Measurements from ENCODE around the gene BBX. TPM values are rescaled to one million over a fixed set of nuclear protein-coding genes. Genes with fewer than 3 reads are reported as not detected.
A peak's percentile ranks its signal among the peaks of the same experiment; 100 is the strongest.
"Not testable (repeated sequence)": the region's sequence is repeated elsewhere in the genome, so short reads cannot be mapped to it uniquely, and the experiment has no call there.

The BBX gene
- polyA plus RNA-seq, 1 experiment: 46.1 TPM

DNA sequence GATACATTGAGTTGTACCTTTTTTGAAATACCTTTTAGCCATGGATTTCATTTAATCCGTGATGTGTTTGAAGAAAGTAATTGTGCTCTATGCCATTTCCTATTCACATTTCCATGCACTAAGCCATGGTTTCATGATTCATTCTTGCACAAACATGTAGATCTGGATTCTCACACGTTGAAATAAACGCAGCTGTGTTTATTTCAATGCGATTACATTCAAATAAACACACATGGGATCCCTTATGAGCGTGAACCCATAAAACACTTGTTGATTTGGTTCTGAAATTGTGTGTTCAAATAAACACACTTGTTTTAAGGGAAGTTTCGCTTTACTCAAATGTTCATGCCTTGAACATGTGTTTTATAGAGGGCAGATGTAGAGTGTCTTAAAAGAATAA lies 39.2 kb downstream of the BBX start:
- TF ChIP-seq, protein P1, sequence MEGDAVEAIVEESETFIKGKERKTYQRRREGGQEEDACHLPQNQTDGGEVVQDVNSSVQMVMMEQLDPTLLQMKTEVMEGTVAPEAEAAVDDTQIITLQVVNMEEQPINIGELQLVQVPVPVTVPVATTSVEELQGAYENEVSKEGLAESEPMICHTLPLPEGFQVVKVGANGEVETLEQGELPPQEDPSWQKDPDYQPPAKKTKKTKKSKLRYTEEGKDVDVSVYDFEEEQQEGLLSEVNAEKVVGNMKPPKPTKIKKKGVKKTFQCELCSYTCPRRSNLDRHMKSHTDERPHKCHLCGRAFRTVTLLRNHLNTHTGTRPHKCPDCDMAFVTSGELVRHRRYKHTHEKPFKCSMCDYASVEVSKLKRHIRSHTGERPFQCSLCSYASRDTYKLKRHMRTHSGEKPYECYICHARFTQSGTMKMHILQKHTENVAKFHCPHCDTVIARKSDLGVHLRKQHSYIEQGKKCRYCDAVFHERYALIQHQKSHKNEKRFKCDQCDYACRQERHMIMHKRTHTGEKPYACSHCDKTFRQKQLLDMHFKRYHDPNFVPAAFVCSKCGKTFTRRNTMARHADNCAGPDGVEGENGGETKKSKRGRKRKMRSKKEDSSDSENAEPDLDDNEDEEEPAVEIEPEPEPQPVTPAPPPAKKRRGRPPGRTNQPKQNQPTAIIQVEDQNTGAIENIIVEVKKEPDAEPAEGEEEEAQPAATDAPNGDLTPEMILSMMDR (IDR thresholded peaks at IDR 0.05; ENCODE audit: low read depth, low read length): no peak
- peak; percentile 63 for DNase-seq (ENCODE audit: low read depth, low spot score)
- no peaks in the 10 kb centered on the region for H3K27me3 ChIP-seq (ENCODE audit: control insufficient read depth, insufficient read depth, low read length)
- CTCF ChIA-PET: interaction anchor here (1.3 kb wide), 1 partner anchor 290 kb away, joined by 3 read pairs; no protein-coding TSS in a partner anchor
- no peak overlapping the region for H3K27ac ChIP-seq (ENCODE audit: low read depth, low read length)
- POLR2A ChIA-PET: no interaction called here
- H3K4me3 ChIP-seq (ENCODE audit: low read depth, low read length): no peak overlapping the region
- no peaks in the 10 kb centered on the region for H3K9me3 ChIP-seq (ENCODE audit: control insufficient read depth, insufficient read depth, low read length)

DNA sequence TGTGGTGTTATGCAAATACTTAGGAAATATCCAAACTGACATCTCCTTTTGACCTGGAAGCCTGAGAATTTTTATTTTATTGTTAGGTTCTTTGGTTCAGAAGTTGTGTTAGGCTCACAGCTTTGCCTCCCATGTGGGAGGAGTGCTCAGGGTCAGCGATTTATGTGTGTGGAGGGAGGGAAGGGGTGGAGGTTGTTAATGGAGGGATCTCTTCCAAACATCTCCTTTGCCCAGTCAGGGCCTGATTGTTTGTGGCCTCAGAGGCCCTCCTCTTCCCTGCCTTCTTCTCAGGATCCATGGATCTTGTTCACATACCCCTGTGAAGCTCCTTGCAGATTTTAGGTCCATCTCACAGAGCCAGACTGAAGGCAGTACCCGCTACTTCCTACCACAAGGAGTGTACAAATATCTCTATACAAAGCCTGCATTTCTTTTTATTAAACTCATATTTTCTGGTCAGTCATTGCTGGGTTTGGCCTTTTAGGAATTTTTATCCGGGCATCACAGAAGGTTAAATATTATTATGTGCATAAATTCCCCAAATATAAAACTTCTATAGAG lies 40.3 kb downstream of the BBX start:
- DNase-seq (ENCODE audit: low read depth, low spot score): no peak
- no peaks in the 10 kb centered on the region for H3K9me3 ChIP-seq (ENCODE audit: control insufficient read depth, insufficient read depth, low read length)
- H3K27me3 ChIP-seq (ENCODE audit: control insufficient read depth, insufficient read depth, low read length): no peaks in the 10 kb centered on the region
- no peak overlapping the region for H3K27ac ChIP-seq (ENCODE audit: low read depth, low read length)
- H3K4me3 ChIP-seq (ENCODE audit: low read depth, low read length): no peak overlapping the region
- ChIA-PET POLR2A (no interaction called here), CTCF (interaction anchor here (0.6 to 1.4 kb wide), 3 partner anchors 12 to 291 kb away, joined by 3 to 4 read pairs (median 3); no protein-coding TSS in a partner anchor)
- TF ChIP-seq, protein P1 (IDR thresholded peaks at IDR 0.05; ENCODE audit: low read depth, low read length): no peak

DNA sequence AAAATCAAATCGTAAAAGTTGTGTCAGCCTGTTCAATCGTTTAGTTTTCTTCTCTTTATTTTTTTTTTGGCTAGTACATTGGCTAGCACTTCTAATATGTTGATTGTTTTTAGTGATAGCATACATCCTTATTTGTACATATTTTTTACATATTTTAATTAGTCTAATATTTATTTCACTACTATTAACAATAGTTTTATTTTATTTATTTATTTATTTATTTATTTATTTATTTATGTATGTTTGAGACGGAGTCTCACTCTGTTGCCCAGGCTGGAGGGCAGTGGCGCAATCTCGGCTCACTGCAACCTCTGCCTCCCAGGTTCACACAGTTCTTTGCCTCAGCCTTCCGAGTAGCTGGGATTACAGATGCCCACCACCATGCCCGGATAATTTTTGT lies 42.5 kb downstream of the BBX start:
- H3K9me3 ChIP-seq (ENCODE audit: control insufficient read depth, insufficient read depth, low read length); POLR2A ChIA-PET; DNase-seq (ENCODE audit: low read depth, low spot score); H3K4me3 ChIP-seq (ENCODE audit: low read depth, low read length); H3K27ac ChIP-seq (ENCODE audit: low read depth, low read length); H3K27me3 ChIP-seq (ENCODE audit: control insufficient read depth, insufficient read depth, low read length): not testable (repeated sequence)
- CTCF ChIA-PET: interaction anchor here (1.3 to 1.4 kb wide), 2 partner anchors 9 to 95 kb away, joined by 3 to 7 read pairs; no protein-coding TSS in a partner anchor

DNA sequence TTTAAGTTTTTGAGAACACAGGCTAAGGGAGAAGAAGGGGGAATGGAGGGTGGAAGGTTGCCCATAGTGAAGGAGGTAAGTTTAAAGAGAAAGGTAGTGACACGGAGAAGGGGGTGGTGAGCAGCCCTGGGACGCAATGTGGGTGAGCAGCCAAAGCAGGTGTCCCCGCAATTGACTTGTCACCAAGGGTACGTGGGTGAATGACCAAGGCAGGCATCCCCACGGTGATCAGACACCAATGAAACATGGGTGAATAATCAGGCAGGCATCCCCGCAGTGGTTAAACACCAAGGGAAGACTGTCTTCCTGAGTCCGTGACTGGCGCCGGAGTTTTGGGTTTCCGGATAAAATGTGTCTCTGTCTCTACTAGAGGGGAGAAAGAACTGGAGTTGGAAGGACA lies 48.3 kb downstream of the BBX start:
- H3K27ac ChIP-seq (ENCODE audit: low read depth, low read length); DNase-seq (ENCODE audit: low read depth, low spot score); H3K27me3 ChIP-seq (ENCODE audit: control insufficient read depth, insufficient read depth, low read length); POLR2A ChIA-PET; H3K9me3 ChIP-seq (ENCODE audit: control insufficient read depth, insufficient read depth, low read length); H3K4me3 ChIP-seq (ENCODE audit: low read depth, low read length); CTCF ChIA-PET: not testable (repeated sequence)

DNA sequence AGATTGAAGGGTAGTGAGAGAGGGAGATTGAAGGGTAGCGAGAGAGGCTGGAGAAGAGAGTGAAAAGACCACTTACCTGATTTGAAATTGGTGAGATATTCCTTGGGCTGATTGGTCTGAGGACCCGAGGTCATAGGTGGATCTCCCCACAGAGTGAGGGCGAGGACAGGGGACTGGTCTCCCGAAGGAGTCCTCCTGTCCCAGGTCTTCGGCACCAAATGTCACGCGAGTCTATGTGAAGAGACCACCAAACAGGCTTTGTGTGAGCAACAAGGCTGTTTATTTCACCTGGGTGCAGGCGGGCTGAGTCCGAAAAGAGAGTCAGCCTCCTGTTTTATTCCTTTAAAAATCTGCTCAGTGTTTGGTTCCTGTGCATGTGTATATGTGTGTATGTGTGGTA lies 48.7 kb downstream of the BBX start:
- H3K4me3 ChIP-seq (ENCODE audit: low read depth, low read length); CTCF ChIA-PET; DNase-seq (ENCODE audit: low read depth, low spot score); H3K27me3 ChIP-seq (ENCODE audit: control insufficient read depth, insufficient read depth, low read length); H3K27ac ChIP-seq (ENCODE audit: low read depth, low read length); POLR2A ChIA-PET; H3K9me3 ChIP-seq (ENCODE audit: control insufficient read depth, insufficient read depth, low read length): not testable (repeated sequence)

DNA sequence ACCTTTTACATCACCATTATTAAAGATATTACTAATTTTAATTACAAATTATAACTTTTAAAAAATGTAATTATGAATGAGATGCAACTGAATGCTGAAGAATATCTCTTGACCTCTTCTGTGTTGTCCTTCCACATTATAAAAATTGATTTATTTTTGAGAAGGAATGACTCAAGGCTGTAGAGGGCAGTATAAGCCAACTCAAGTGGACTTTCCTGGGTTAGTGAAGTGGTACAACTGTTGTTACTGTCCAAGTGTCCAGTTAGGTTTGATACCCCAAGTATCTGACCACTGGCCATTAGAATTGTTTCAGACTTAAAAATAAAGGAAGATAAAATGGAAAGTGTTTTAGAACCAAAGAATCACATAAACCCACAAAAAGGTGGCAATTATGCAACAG lies 51.9 kb downstream of the BBX start:
- DNase-seq (ENCODE audit: low read depth, low spot score): peak; percentile 18
- H3K4me3 ChIP-seq (ENCODE audit: low read depth, low read length): no peak overlapping the region
- ChIA-PET CTCF (interaction anchor here (0.6 to 3.5 kb wide), 30 partner anchors 9 to 913 kb away, joined by 3 to 26 read pairs (median 5); no protein-coding TSS in a partner anchor), POLR2A (no interaction called here)
- TF ChIP-seq, protein P1 (IDR thresholded peaks at IDR 0.05; ENCODE audit: low read depth, low read length): peak; percentile 67
- H3K27me3 ChIP-seq (ENCODE audit: control insufficient read depth, insufficient read depth, low read length): no peaks in the 10 kb centered on the region
- H3K27ac ChIP-seq (ENCODE audit: low read depth, low read length): no peak overlapping the region
- no peaks in the 10 kb centered on the region for H3K9me3 ChIP-seq (ENCODE audit: control insufficient read depth, insufficient read depth, low read length)
